SK-N-MC (cell line): ENCODE measurements around the gene MACROH2A1.
"Not testable (repeated sequence)": the region's sequence is repeated elsewhere in the genome, so short reads cannot be mapped to it uniquely, and the experiment has no call there.

Source experiments
- DNase-seq: peaks from one replicate; pipeline ENCODE4 v3.0.0-alpha.2; 2011; ENCODE audit warnings: low read depth, low spot score
- H3K27ac ChIP-seq: fragments of 200-600 bp; sonication (generic); 2 replicates; pipeline ENCODE4 v1.5.1; 2016; ENCODE audit warnings: mixed run types
- H3K36me3 ChIP-seq: fragments of 200-600 bp; sonication (generic); 2 replicates; pipeline ENCODE4 v1.6.1; 2017; ENCODE audit warnings: antibody characterized with exemption, low read length, mixed read lengths; ENCODE audit not compliant: insufficient read depth
- H3K4me3 ChIP-seq: fragments of 200-600 bp; sonication (generic); 2 replicates; pipeline ENCODE4 v1.5.1; 2016
- H3K9ac ChIP-seq: fragments of 200-600 bp; sonication (generic); 2 replicates; pipeline ENCODE4 v1.8.0; 2017; ENCODE audit warnings: mixed run types, mixed read lengths; ENCODE audit not compliant: insufficient read length
- H3K9me3 ChIP-seq: fragments of 200-600 bp; sonication (generic); 2 replicates; pipeline ENCODE4 v1.6.1; 2017; ENCODE audit warnings: low read depth, mild to moderate bottlenecking, antibody characterized with exemption, low read length, moderate library complexity, mixed read lengths
- EZH2 ChIP-seq: fragments of 200-600 bp; sonication (generic); IDR thresholded peaks from one replicate; pipeline ENCODE4 v1.6.1; 2017; ENCODE audit warnings: antibody characterized with exemption
- FOXP2 ChIP-seq: optimal IDR thresholded peaks from 2 replicates; pipeline ENCODE3; 2011; ENCODE audit warnings: mild to moderate bottlenecking, moderate library complexity; ENCODE audit not compliant: insufficient read depth; ENCODE audit errors: extremely low read length, control extremely low read depth
- POLR2AphosphoS5 ChIP-seq: IDR thresholded peaks from 2 replicates; pipeline ENCODE4 v1.6.1; 2012; ENCODE audit warnings: mild to moderate bottlenecking, low read depth, low read length, borderline replicate concordance

MACROH2A1 gene

DNA sequence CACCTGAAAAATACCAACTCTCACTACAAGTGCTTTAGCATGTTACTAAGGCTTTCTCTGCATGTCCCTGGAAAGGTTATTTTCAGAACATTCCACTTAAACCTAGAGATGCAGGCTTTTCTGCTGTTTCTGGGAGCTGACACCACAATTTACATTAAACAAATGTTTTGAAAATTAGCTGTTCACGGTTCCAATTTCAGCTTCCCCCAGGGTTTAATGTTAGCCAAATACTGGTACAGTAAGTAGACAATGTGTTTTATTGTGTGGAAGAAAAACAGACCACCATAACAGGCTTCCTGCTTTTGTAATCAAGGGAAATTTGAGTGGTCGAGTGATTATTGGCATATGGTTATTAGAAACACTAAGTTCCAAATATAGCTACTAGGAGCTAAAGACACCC lies 32.0 kb downstream of the MACROH2A1 start:
- H3K27ac ChIP-seq, result no peak overlapping the region
- no peak overlapping the region for H3K9ac ChIP-seq
- no peak for DNase-seq
- H3K9me3 ChIP-seq, result no peaks in the 10 kb centered on the region
- H3K4me3 ChIP-seq, result no peak overlapping the region
- no peak for TF ChIP-seq EZH2
- TF ChIP-seq POLR2AphosphoS5, result no peak
- TF ChIP-seq FOXP2, result no peak
- peaks cover 76% of the 10 kb centered on the region for H3K36me3 ChIP-seq

DNA sequence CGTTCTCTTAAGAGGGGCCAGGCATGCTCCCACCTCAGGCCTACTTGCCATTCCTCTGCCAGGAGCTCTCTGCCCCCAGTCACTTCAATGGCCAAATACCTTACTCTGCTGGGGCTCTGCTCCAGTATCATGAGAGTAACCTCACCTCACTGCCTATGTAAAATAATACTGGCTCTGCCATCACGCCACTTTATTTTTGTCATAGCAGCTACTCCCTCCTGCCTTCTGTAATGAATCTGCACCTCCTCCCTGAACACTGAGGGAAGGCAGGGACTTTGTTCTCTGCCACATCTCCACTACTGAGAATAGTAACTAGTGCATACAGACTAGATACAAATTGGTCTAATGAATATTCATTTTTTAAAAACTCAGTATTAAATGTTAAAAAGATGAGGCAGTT lies 33.8 kb downstream of the MACROH2A1 start:
- Histone ChIP-seq H3K9me3 (no peaks in the 10 kb centered on the region), H3K4me3 (no peak overlapping the region), H3K27ac (no peak overlapping the region), H3K9ac (no peak overlapping the region), H3K36me3 (peaks cover 86% of the 10 kb centered on the region)
- TF ChIP-seq EZH2, result no peak
- no peak for TF ChIP-seq FOXP2
- no peak for TF ChIP-seq POLR2AphosphoS5
- DNase-seq, result no peak

DNA sequence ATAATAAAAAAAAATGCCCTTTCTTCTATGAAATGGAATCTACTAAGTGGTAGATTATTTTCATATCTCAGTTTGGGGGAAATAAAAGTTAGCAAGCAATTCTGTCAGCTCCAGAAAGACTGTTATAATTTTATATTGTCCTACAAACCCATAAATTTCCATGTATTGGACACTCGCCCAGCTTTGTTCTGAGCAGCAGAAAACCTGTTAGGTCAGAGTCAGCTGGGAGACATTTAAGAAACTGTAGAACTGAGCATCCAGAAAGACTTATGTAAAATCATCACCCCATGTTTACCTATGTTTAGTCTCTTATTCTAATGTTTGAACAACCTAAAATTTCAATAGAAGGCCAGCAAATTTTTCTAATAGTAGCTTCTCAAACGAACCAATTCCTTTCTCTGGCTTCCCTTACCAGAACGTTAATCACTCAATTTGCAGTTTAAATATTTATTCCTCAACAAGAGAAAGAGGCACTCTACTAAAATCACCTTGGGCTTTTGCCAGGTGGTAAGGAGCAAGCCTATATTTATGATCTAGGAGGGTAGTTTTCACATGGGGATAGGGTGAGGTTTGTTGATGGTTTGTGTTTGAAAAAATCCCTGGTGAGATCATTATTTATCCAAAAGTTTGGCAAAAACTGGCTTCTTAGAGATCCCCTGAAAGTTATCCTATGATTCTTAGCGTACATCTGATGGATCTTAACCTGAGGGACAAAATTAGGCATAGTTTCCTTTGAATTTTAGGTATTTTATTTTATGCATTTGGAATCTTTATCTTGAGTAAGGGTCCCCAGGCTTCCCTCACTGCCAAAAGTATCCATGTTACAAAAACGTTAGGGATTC lies 34.4 kb downstream of the MACROH2A1 start:
- Histone ChIP-seq H3K9ac (no peak overlapping the region), H3K9me3 (no peaks in the 10 kb centered on the region), H3K4me3 (no peak overlapping the region), H3K27ac (no peak overlapping the region), H3K36me3 (peaks cover 86% of the 10 kb centered on the region)
- DNase-seq, result no peak
- no peak for TF ChIP-seq FOXP2
- TF ChIP-seq EZH2, result no peak
- no peak for TF ChIP-seq POLR2AphosphoS5

DNA sequence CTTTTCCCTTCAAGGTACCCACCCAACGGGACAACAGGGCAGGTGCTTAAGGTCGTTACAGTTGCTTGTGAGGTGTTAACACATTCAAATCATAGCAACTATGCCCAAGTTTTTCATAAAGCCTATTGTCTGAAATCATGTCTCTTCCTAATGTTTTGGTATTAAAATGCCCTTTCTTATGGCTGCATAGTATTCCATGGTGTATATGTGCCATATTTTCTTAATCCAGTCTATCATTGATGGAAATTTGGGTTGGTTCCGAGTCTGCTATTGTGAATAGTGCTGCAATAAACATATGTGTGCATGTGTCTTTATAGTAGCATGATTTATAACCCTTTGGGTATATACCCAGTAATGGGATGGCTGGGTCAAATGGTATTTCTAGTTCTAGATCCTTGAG lies 35.7 kb downstream of the MACROH2A1 start:
- H3K4me3 ChIP-seq, H3K27ac ChIP-seq, H3K9ac ChIP-seq, H3K9me3 ChIP-seq, DNase-seq: not testable (repeated sequence)
- H3K36me3 ChIP-seq, result peaks cover 78% of the 10 kb centered on the region

DNA sequence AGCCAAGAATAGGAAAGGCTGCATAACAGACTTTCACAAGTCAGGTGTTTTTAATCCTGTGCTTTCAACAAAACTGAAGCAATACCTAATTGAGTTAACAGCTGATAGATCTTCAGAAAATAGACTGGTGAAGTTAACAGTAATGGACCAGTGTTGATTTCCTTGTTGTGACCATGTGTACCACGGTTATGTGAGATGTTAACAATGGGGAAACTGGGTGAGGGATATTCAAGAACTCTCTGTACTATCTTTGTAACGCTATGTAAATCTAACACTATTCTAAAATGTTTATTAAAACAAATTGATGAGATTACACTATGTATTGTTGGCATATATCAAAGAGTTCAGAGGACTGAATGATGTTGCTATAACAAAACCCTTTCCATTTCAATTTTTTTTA lies 36.9 kb downstream of the MACROH2A1 start:
- Histone ChIP-seq H3K36me3 (peaks cover 74% of the 10 kb centered on the region), H3K9me3 (no peaks in the 10 kb centered on the region), H3K4me3 (no peak overlapping the region), H3K9ac (no peak overlapping the region), H3K27ac (no peak overlapping the region)
- TF ChIP-seq POLR2AphosphoS5, result no peak
- no peak for TF ChIP-seq FOXP2
- no peak for TF ChIP-seq EZH2
- no peak for DNase-seq

DNA sequence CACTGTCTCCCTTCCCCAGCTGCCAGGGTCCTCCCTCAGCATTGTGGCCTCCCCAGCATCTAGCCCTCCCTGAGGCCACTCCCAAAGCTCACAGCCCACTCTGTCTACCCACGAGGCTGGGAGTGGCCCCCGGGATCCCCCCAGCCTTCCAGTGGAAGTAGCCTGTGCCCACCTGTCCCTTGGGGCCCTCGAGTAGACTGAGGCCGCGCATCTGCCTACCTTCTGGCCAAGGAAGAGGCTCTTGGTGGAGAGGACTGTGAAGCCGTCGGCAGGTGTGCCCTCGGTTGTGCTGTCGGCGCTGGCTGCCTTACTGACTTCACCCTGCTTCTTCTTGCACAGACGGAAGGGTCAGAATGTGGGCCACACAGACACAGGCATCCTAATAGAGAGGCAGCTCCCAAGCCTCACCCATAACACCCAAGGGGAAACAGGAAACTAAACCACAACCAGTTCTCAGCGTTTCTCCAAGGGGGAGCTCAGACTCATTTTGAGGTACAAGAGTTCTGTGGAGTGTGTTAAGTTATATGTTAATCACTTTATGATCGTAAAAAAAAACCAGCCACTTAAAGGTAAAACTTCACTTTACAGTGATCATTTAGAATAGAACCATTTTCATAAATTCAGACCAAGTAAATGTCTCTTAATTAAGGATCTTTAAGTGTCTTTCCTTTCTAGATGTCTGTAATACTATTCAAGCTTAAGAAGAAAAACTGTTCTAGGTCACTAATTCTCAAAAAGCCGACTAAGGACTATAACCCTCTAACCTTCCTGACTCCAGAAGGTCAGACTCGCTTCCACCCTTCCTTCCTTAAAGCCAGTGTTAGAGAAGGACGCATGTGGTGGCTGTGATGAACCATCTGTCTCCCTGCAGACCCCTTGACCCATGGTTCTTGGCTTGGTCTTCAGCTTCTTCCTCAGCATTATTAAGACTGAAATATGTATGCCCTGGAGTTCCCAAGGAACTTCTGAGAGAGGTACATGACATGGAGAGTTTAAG lies 38.5 kb downstream of the MACROH2A1 start:
- H3K27ac ChIP-seq, result no peak overlapping the region
- H3K36me3 ChIP-seq, result peaks cover 69% of the 10 kb centered on the region
- H3K4me3 ChIP-seq, result no peak overlapping the region

DNA sequence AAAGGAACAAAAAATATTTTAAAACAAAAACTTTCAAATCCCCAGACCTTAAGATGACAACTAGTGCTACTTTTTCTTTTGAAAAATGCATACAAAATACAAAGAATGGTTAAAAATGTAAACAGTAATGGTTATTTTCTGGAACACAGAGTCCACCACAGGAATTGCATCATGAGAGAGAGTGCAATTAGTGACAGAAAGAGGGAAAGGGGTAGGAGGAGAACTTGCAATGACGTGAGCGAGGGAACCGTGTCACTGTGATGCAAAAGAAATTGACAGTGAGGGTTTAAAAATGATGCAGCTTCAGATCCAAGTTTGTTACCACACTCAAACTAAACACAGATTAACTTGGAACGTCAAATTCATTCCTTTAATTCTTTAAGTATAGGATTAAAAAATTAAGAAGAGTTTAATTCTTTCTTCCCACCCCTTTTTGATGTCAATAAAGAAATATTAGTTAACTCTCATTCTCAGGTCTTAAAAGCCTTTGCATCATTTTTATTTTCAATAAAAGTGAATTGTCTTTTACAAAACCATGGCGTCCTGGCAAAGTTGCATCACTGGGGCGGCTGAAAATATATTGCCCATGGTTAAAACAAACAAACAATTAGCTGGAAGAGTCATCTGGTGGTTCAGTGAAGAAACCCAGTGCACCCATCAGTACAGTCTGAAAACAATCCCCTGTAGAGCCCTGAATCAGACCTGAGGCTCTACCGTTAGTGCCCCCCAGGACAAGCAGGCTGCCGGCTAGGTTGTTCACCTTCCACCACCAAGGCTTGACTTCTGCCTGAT lies 39.5 kb downstream of the MACROH2A1 start:
- no peaks in the 10 kb centered on the region for H3K9me3 ChIP-seq
- no peak for DNase-seq
- H3K36me3 ChIP-seq, result peaks cover 64% of the 10 kb centered on the region
- H3K4me3 ChIP-seq, result no peak overlapping the region
- no peak for TF ChIP-seq EZH2
- TF ChIP-seq FOXP2, result no peak
- no peak for TF ChIP-seq POLR2AphosphoS5
- no peak overlapping the region for H3K27ac ChIP-seq
- H3K9ac ChIP-seq, result no peak overlapping the region

More for the DNA sequence above, 38.5 kb downstream of the MACROH2A1 start:
- Histone ChIP-seq H3K9ac (no peak overlapping the region), H3K9me3 (no peaks in the 10 kb centered on the region)
- TF ChIP-seq FOXP2 (no peak), POLR2AphosphoS5 (no peak), EZH2 (no peak)
- DNase-seq, result no peak

DNA sequence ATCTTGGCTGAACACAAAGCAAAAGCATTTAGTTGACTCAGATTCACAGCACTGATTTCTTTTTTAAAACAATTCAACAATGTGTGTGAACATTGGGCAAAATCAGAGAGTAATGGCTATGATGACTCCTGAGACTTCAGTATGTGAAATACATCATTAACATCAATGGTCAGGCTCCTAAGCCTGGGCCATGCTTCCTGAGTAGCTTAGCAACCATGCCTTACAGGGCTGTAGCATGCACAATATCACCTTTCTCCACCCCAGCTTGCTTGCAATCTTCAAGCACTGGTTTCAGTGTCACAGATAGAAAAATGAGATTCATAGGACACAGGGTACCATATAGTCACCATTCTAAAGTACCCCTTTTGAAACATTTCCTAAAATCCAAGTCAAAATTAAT lies 41.3 kb downstream of the MACROH2A1 start:
- Histone ChIP-seq H3K9ac (no peak overlapping the region), H3K4me3 (no peak overlapping the region), H3K27ac (no peak overlapping the region), H3K36me3 (peaks cover 64% of the 10 kb centered on the region), H3K9me3 (no peaks in the 10 kb centered on the region)
- no peak for DNase-seq
- TF ChIP-seq FOXP2, result no peak
- TF ChIP-seq EZH2, result no peak
- no peak for TF ChIP-seq POLR2AphosphoS5
